H1 (cell line): ENCODE data around the gene TNNC1. TPM values are rescaled to one million over a fixed set of nuclear protein-coding genes. Genes with fewer than 3 reads are reported as not detected.

Experiments
- ASH2L ChIP-seq: fragments of 200-600, 300-600 bp; sonication (generic); IDR thresholded peaks from one replicate; pipeline ENCODE4 v1.7.1; 2017; ENCODE audit warnings: low read length
- BACH1 ChIP-seq: IDR thresholded peaks from 2 replicates; pipeline ENCODE4 v1.6.1; 2012; ENCODE audit warnings: low read length, improper control_type of control experiment
- CEBPB ChIP-seq: IDR thresholded peaks from 2 replicates; pipeline ENCODE4 v1.6.1; 2012; ENCODE audit warnings: low read depth, low read length
- E2F6 ChIP-seq: IDR thresholded peaks from 2 replicates; pipeline ENCODE4 v1.6.1; 2012; ENCODE audit warnings: inconsistent platforms
- FOSL1 ChIP-seq: IDR thresholded peaks from 2 replicates; pipeline ENCODE4 v1.6.1; 2011; ENCODE audit warnings: mild to moderate bottlenecking, low read depth, low read length, moderate library complexity; ENCODE audit not compliant: insufficient read depth
- GTF2F1 ChIP-seq: IDR thresholded peaks from 2 replicates; pipeline ENCODE4 v1.6.1; 2012; ENCODE audit warnings: low read depth, low read length, improper control_type of control experiment, borderline replicate concordance
- HDAC2 ChIP-seq, 2 experiments: fragments of 300-600 bp in 1 of 2; sonication (generic) in 1 of 2; IDR thresholded peaks; 2 replicates each; pipeline ENCODE4 v1.6.1; 2011 to 2012; ENCODE audit warnings: low read depth in 2 of 2, low read length in 2 of 2, mild to moderate bottlenecking in 2 of 2, moderate library complexity in 2 of 2, borderline replicate concordance in 1 of 2, inconsistent platforms in 1 of 2
- JUND ChIP-seq: IDR thresholded peaks from 2 replicates; pipeline ENCODE4 v1.6.1; 2011; ENCODE audit warnings: mild to moderate bottlenecking, improper control_type of control experiment, low read length
- KDM1A ChIP-seq: fragments of 200-600, 300-600 bp; sonication (generic); IDR thresholded peaks from 2 replicates; pipeline ENCODE4 v1.7.1; 2016; ENCODE audit warnings: mild to moderate bottlenecking, low read length, borderline replicate concordance
- KDM4A ChIP-seq: IDR thresholded peaks from one replicate; pipeline ENCODE4 v1.7.1; 2012; ENCODE audit warnings: low read depth, mild to moderate bottlenecking, moderate library complexity, low read length, inconsistent platforms; ENCODE audit not compliant: severe bottlenecking
- MAFK ChIP-seq: IDR thresholded peaks from 2 replicates; pipeline ENCODE4 v1.6.1; 2012; ENCODE audit warnings: low read depth, mild to moderate bottlenecking, improper control_type of control experiment, low read length
- NANOG ChIP-seq: IDR thresholded peaks from 2 replicates; pipeline ENCODE4 v1.6.1; 2011; ENCODE audit warnings: low read length, low read depth, mild to moderate bottlenecking, inconsistent platforms; ENCODE audit not compliant: insufficient read depth, poor library complexity, severe bottlenecking
- PHF8 ChIP-seq: fragments of 200-600 bp; sonication (generic); conservative IDR thresholded peaks from 2 replicates; pipeline ENCODE4 v1.7.1; 2012; ENCODE audit warnings: low read depth, mild to moderate bottlenecking, inconsistent platforms, low read length, moderate library complexity
- POLR2AphosphoS5 ChIP-seq: IDR thresholded peaks from 2 replicates; pipeline ENCODE4 v1.6.1; 2011; ENCODE audit warnings: low read depth, low read length
- RAD21 ChIP-seq, 2 experiments: IDR thresholded peaks in 1 of 2; conservative IDR thresholded peaks in 1 of 2; 2 replicates each; pipeline ENCODE4 v1.6.1; 2011; ENCODE audit warnings: low read depth in 2 of 2, low read length in 2 of 2, improper control_type of control experiment in 1 of 2, inconsistent platforms in 1 of 2, mild to moderate bottlenecking in 1 of 2, moderate library complexity in 1 of 2
- RNF2 ChIP-seq: fragments of 200-900, 300-1000 bp; sonication (generic); IDR thresholded peaks from 2 replicates; pipeline ENCODE4 v1.7.1; 2016; ENCODE audit warnings: borderline replicate concordance, low read depth, mild to moderate bottlenecking, antibody characterized with exemption, low read length; ENCODE audit not compliant: poor library complexity, severe bottlenecking; ENCODE audit errors: missing control alignments
- RXRA ChIP-seq: IDR thresholded peaks from 2 replicates; pipeline ENCODE4 v1.6.1; 2011; ENCODE audit warnings: low read depth, mild to moderate bottlenecking, low read length, moderate library complexity; ENCODE audit not compliant: insufficient read depth
- SIRT6 ChIP-seq: IDR thresholded peaks from one replicate; pipeline ENCODE4 v1.7.1; 2012; ENCODE audit warnings: low read length, inconsistent platforms
- SP2 ChIP-seq: IDR thresholded peaks from 2 replicates; pipeline ENCODE4 v1.6.1; 2012; ENCODE audit warnings: mild to moderate bottlenecking, low read length, inconsistent platforms
- SUZ12 ChIP-seq: fragments of 200-600 bp; sonication (generic); IDR thresholded peaks from 2 replicates; pipeline ENCODE4 v1.6.1; 2012; ENCODE audit warnings: mild to moderate bottlenecking, inconsistent platforms, low read length, moderate library complexity, mixed read lengths
- polyA plus RNA-seq, 7 experiments: library from polyadenylated mRNA; depleted of rRNA in 3 of 7; stranded (reverse) in 5 of 7; unstranded in 2 of 7; fragments of >200 nt in 5 of 7; fragments of 200-250 nt in 2 of 7; gene quantifications; 1 replicate in 5 of 7; 2 replicates in 1 of 7; 4 replicates in 1 of 7; pipeline versions ENCODE4 v1.2.1 to v1.2.3, GENCODE V29; 2011 to 2013; ENCODE audit warnings: missing spikeins in 2 of 7, mixed read lengths in 2 of 7
- total RNA-seq: library from RNA; stranded (reverse); fragmentation: NEBNext Ultra II Directional; extraction: Animal tissue kit (Norgen Biotek cat#: 25700); gene quantifications from 2 replicates; pipeline ENCODE4 v1.2.1, GENCODE V29; 2021

TNNC1 gene
- total and polyA plus RNA-seq, 2 of the 8 experiments (the other 6 are each of a cell fraction or from before 2014, with no cell fraction given) = 5.8 to 16.4 TPM

DNA sequence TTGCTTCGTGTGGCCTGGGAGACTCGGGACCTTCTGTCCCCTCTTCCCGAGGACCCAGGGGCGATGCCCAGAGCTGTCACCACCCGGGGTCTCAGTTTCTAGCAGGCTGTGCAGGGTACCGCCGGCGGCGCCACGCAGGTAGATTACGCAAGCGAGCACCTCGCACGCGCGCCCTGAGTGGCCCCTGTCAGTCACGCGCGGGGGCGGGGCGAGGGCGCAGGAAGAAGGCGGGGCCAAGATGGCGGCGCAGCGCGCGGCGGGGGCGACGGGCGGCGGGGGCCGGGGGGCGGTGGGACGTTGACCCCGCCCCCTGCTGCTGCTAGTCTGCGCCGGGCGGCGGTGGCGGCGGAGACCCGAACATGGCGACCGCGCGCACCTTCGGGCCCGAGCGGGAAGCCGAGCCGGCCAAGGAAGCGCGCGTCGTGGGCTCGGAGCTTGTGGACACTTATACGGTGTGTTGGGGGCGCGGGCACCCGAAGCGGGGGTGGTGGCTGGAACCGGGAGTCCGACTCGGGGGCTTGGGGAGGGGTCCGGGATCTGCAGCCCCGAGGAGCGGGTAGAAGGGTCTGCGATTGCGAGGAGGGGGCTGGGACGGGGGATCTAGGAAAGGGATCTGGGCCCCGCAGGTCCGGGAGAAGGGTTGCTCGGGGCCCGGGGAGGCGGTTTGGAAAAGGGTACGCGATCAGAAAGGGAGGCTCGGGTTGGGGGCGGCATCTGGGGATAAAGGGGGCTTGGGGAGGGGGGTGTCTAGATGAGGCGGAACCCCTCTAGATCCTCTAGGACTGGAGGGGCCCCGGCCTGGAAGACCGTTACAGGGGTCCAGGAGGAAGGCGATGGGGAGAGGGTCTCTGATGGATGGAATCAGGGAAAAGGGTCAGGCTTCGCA, 1.7 kb upstream of the TNNC1 start, which contains the start of gene NISCH (continued):
- TF ChIP-seq KDM4A (peak; percentile 60), RXRA (no peak), FOSL1 (no peak), POLR2AphosphoS5 (peak; percentile 47; the same call in 1 of the 2 replicates), SUZ12 (no peak), CEBPB (peak; percentile 99), JUND (no peak), BACH1 (peak; percentile 37; the same call in 1 of the 2 replicates), RNF2 (no peak), MAFK (no peak), SIRT6 (no peak), ASH2L (peak; percentile 76), SP2 (no peak), NANOG (no peak), GTF2F1 (no peak), E2F6 (no peak), HDAC2 (IDR thresholded peaks at IDR 0.05; ENCODE audit: borderline replicate concordance in 1 of 2, low read depth in 2 of 2, low read length in 2 of 2) (no peak), RAD21 (IDR thresholded peaks at IDR 0.05 in 1 of 2, conservative IDR thresholded peaks at IDR 0.05 in 1 of 2; ENCODE audit: low read depth in 2 of 2, low read length in 2 of 2) (no peak), PHF8 (peak; percentile 88), KDM1A (no peak)
